T-helper 1 cell treated with Interleukin-12 subunit alpha and Interleukin-12 subunit beta and Interleukin-4 antibody, amounts not matched to agents 30 ng/mL and 1 ng/mL, for 36 hours (primary cell): ENCODE results near the gene TDRD3. TPM values are rescaled to one million over a fixed set of nuclear protein-coding genes. Genes with fewer than 3 reads are reported as not detected.

Experiments used
- intact Hi-C: fragments of 100-400 bp; cut with micrococcal nuclease; formaldehyde crosslinking; loops from one replicate; pipeline ENCODE4 v1.15.1; 2024
- total RNA-seq: library from RNA; stranded (reverse); gene quantifications from 2 replicates; pipeline ENCODE4 v1.2.3, GENCODE V29; 2022

TDRD3 gene
- total RNA-seq, 1 donor from 2014 or later: 22.6 TPM

- intact Hi-C loops: no loop called here
Measured at GRCh38 chr13:60448907-60449510, 52.0 kb downstream of the TDRD3 start.

GRCh38 chr13:60453490-60453889, 56.5 kb downstream of the TDRD3 start:
- intact Hi-C loops: no loop called here

DNA sequence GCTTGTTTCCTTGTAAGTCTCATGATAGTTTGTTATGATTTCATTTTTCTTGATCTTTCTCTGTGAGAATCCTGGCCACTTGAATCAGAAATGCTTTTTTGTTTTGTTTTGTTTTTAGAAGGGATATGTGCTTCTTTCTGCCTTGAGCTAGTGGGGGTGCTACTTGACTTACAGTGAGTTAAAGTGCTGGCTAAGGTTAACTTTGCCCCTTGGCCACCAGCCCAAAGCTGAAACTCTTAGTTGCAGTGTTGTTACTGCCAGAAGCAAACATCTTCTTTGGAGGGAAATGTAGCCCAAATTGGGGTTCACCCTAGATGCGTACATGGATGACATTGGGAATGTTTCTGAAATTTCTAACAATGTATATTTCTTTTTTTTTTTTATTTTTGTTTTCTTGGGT, 57.4 kb downstream of the TDRD3 start:
- intact Hi-C loops: no loop called here

GRCh38 chr13:60463787-60464186, 66.8 kb downstream of the TDRD3 start:
- intact Hi-C loops: no loop called here

GRCh38 chr13:60467098-60467497, 70.1 kb downstream of the TDRD3 start:
- intact Hi-C loops: no loop called here

DNA sequence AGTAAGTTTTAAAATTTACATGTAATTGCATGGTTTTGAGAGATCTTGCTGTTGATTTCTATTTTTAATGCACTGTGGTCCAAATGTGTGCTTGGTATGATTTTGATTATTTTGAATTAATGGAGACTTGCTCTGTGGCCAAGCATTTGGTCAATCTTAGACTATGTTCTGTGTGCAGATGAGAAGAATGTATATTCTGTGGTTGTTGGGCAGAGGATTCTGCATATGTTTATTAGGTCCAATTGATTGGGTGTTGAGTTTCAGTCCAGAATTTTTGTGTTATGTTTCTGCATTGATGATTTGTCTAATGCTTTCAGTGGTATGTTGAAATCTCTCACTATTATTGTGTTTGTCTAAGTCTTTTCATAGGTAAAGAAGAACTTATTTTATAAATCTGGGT, 82.3 kb downstream of the TDRD3 start:
- intact Hi-C loops: no loop called here

DNA sequence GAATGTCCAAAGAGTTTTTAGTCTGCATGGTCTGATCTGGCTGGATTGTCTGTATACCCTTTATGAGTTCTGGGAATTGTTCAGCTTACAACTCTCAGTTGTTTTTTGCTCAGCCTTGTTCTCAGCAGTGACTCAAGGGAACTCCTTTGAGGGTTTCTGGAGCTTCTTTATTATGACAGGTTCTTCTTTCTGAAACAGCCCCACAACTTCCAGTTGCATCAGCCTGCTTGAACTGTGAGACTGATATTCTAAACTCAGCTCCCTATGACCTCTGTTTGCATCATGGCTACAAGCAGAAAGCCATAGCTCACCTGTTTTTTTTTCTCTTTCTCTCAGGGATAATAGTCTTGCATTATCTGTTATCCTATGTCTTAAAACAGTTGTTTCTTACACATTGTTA, 85.0 kb downstream of the TDRD3 start:
- intact Hi-C loops: no loop called here

DNA sequence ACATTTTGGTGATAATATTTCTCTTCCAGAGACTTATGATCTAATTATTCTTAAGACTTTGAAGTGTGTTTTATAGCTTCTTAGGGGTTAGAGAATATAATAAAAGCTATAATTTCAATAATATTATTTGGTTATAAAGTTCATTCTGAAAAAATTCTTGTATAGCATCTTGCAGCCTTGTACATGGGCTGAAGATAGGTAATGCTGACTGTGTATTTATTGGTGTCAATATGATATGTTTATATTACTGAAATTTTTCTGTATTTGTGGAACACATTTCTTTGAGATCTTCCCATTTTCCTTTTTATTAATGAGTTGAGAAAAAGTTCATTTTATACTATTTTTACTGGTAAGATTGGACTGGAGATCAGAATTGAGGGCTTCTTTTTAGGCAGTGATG, 87.8 kb downstream of the TDRD3 start:
- intact Hi-C loops: no loop called here

GRCh38 chr13:60491531-60491930, 94.5 kb downstream of the TDRD3 start:
- intact Hi-C loops: no loop called here

GRCh38 chr13:60492187-60492586, 95.2 kb downstream of the TDRD3 start:
- intact Hi-C loops: no loop called here

DNA sequence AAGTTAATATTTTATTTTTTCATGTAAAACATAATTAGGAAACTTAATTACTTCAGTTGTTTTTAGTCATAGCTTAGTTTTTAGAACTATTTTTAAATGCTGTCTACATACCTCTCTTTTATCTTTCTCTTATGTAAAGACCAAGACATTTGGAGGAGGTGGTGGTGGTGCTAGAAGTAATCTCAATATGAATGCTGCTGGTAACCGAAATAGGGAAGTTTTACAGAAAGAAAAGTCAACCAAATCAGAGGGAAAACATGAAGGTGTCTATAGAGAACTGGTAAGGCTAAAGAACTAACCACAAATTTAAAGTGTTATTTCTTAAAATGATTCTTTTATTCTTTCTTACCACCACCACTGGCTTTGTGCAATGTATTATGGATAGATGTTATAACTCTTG, 97.3 kb downstream of the TDRD3 start:
- intact Hi-C loops: no loop called here

GRCh38 chr13:60501236-60501635, 104.2 kb downstream of the TDRD3 start:
- intact Hi-C loops: no loop called here

GRCh38 chr13:60509601-60510386, 112.8 kb downstream of the TDRD3 start:
- intact Hi-C loops: no loop called here

- intact Hi-C loops: no loop called here
Measured at GRCh38 chr13:60511637-60512036, 114.6 kb downstream of the TDRD3 start.

- intact Hi-C loops: no loop called here
Measured at GRCh38 chr13:60514891-60515290, 117.9 kb downstream of the TDRD3 start.

DNA sequence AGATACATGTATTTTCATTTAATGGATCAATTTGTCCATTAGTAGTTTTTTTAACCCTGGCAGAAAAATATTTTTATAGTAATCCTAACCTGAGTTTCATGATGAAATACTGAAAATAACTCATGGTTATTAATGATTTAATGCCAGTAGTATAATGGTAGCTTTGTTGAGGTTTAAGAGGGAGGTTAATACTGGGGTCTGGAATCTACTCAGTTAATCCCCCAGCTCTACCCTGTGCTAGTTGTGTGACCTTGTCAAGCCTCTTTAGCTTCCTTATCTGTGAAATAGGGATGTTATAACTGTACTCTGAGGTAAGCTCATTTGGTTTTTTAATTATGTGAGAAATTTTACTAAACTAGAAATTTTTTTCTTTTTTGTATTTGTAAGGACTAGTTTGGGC, 122.5 kb downstream of the TDRD3 start:
- intact Hi-C loops: no loop called here

GRCh38 chr13:60520902-60521569, 124.0 kb downstream of the TDRD3 start:
- intact Hi-C loops: no loop called here

DNA sequence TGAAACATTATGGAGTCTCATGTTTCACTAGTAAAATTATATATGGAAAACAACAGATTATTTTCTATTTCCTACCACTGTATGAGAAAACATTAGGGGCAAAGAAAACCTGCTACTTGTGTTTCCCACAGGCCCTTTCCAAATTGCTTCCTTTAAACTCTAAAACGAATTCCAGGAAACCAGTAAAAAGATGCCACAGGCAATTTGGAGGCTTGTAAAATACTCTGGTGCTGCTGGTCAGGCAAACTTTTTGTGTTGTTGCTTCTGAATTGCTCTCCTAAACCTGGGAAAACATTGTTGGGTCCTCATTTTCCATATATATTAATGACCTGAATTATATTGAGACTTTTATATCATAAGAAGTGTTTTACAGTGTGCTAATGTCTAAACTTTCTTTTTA, 141.5 kb downstream of the TDRD3 start:
- intact Hi-C loops: no loop called here

GRCh38 chr13:60540276-60540675, 143.3 kb downstream of the TDRD3 start:
- intact Hi-C loops: no loop called here

GRCh38 chr13:60562096-60562780, 165.2 kb downstream of the TDRD3 start:
- intact Hi-C loops: no loop called here

DNA sequence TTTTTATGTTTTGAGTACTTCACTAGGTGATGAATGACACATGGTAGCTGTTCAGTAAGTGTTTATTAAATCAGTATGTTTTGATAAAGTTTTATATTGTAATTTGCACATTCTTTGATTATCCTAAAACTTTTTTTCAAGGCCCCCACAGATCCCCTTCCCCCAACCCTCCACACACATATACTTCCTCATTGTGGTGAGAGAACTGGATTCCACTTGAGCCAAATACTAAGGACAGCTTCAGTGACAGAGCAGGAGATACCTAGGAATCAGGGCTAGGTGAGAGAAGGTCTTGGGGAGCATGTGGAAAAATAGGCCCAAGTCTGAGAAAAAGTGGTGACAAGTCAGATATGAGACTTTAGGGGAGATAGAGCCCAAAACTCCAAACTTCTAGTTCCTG, 174.6 kb downstream of the TDRD3 start:
- intact Hi-C loops: no loop called here
